Inflammatory macrophage treated with lipopolysaccharide for 1 hour (primary cell): Measurements from ENCODE around the gene NPTX1.
A peak's percentile ranks its signal among the peaks of the same experiment; 100 is the strongest.

ENCODE experiments used
- DNase-seq, 2 donors: peaks; one replicate each; pipeline ENCODE4 v3.0.0-alpha.2; 2020 to 2022

NPTX1 gene

GRCh38 chr17:80457236-80457856 is 19.1 kb downstream of the NPTX1 start:
- peak; percentile 16 to 58 for DNase-seq

- no peak for DNase-seq
These were observed 19.8 kb downstream of the NPTX1 start for GRCh38 chr17:80456465-80457235.

GRCh38 chr17:80455784-80456183 is 20.6 kb downstream of the NPTX1 start:
- DNase-seq: no peak

- DNase-seq: peak; percentile 58 to 76
These were observed 21.1 kb downstream of the NPTX1 start for GRCh38 chr17:80455336-80455710.

GRCh38 chr17:80454557-80455335 is 21.7 kb downstream of the NPTX1 start:
- DNase-seq: peak; percentile 96 to 98

GRCh38 chr17:80453998-80454556 is 22.3 kb downstream of the NPTX1 start:
- peak in 1 of 2 donors; percentile 2 for DNase-seq

- no peak for DNase-seq
These were observed 23.0 kb downstream of the NPTX1 start for GRCh38 chr17:80453126-80453997.

- DNase-seq: no peak
These were observed 24.1 kb downstream of the NPTX1 start for GRCh38 chr17:80452173-80452915.

GRCh38 chr17:80451104-80451775 is 25.2 kb downstream of the NPTX1 start:
- DNase-seq: no peak

GRCh38 chr17:80449930-80450576 is 26.4 kb downstream of the NPTX1 start:
- no peak for DNase-seq

GRCh38 chr17:80449194-80449929 is 27.0 kb downstream of the NPTX1 start:
- DNase-seq: no peak

GRCh38 chr17:80447790-80448189 is 28.6 kb downstream of the NPTX1 start:
- DNase-seq: no peak

- no peak for DNase-seq
These were observed 29.6 kb downstream of the NPTX1 start for GRCh38 chr17:80446645-80447405.

- DNase-seq: no peak
These were observed 30.7 kb downstream of the NPTX1 start for GRCh38 chr17:80445726-80446110.

GRCh38 chr17:80445007-80445725 is 31.2 kb downstream of the NPTX1 start:
- DNase-seq: no peak

GRCh38 chr17:80444644-80444979 is 31.8 kb downstream of the NPTX1 start:
- no peak for DNase-seq

- DNase-seq: no peak
These were observed 32.3 kb downstream of the NPTX1 start for GRCh38 chr17:80443916-80444643.

- no peak for DNase-seq
These were observed 32.9 kb downstream of the NPTX1 start for GRCh38 chr17:80443498-80443897.
